ENCODE data around the gene CARNS1. TPM values are rescaled to one million over a fixed set of nuclear protein-coding genes. Genes with fewer than 3 reads are reported as not detected.
A peak's percentile ranks its signal among the peaks of the same experiment; 100 is the strongest.

Gene CARNS1
- total and polyA plus RNA-seq, 9 of the 15 experiments (the other 6 are each of a cell fraction or from before 2014, with no cell fraction given), result 0.01 to 0.18 (median 0.06) TPM; not detected in 3

DNA sequence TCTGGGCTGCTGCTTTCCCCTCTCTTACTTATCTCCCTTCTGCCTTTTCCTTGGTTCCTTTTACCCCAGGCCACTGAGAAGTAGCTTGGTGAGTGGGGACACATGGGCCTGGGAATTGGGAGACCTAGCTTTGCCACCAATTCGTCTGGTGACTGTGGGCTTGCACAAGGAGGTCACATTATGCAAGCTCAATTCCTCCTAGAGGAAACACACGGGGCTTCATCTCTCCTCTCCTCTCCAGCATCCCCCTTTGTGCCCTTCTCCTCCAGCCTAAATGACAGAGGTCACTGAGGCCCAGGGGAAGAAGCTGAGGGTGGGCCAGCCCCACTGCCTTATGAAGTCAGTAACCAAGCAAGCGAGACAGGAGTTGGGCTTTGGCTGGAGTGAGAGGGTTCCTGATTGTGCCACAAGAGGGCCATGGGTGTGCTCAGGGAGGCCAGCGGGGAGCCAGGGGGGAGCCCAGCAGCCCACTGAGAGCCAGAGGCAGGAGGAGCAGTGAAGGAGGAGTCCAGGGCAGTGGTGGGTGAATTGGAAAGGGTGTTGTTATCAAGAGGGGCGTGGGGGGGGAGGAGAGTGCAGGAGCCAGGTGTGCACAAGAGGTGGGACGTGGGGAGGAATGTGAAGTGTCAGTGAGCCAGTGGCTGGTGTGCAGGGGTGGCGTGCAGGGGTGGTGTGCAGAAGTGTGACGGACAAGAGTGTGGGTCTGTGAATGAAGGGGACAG, 44.1 kb upstream of the CARNS1 start (continued):
- TF ChIP-seq, protein P1, sequence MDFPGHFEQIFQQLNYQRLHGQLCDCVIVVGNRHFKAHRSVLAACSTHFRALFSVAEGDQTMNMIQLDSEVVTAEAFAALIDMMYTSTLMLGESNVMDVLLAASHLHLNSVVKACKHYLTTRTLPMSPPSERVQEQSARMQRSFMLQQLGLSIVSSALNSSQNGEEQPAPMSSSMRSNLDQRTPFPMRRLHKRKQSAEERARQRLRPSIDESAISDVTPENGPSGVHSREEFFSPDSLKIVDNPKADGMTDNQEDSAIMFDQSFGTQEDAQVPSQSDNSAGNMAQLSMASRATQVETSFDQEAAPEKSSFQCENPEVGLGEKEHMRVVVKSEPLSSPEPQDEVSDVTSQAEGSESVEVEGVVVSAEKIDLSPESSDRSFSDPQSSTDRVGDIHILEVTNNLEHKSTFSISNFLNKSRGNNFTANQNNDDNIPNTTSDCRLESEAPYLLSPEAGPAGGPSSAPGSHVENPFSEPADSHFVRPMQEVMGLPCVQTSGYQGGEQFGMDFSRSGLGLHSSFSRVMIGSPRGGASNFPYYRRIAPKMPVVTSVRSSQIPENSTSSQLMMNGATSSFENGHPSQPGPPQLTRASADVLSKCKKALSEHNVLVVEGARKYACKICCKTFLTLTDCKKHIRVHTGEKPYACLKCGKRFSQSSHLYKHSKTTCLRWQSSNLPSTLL (IDR thresholded peaks at IDR 0.05), result peak; percentile 51; the same call in 1 of the 2 replicates
- TF ChIP-seq DMBX1 (CRISPR knock-in tag; IDR thresholded peaks at IDR 0.05; ENCODE audit: borderline replicate concordance) (no peak), HMG20A (CRISPR knock-in tag; conservative IDR thresholded peaks at IDR 0.05) (no peak), NFRKB (IDR thresholded peaks at IDR 0.05; ENCODE audit: low read depth) (no peak), STAT5B (CRISPR knock-in tag; IDR thresholded peaks at IDR 0.05) (no peak), ZNF253 (CRISPR knock-in tag; conservative IDR thresholded peaks at IDR 0.05) (no peak), ZNF668 (CRISPR knock-in tag; IDR thresholded peaks at IDR 0.05) (no peak), SOX6 (IDR thresholded peaks at IDR 0.05) (no peak), ZNF707 (CRISPR knock-in tag; conservative IDR thresholded peaks at IDR 0.05) (no peak), RFX1 (IDR thresholded peaks at IDR 0.05) (no peak), MTA1 (IDR thresholded peaks at IDR 0.05; ENCODE audit: borderline replicate concordance) (0 out of 2 replicates have a peak, but pooled peaks have one; percentile 17), ZNF589 (CRISPR knock-in tag; IDR thresholded peaks at IDR 0.05; ENCODE audit: low read depth) (no peak), KDM5B (IDR thresholded peaks at IDR 0.05; ENCODE audit: insufficient replicate concordance, low read depth, low read length) (no peak), CCNT2 (IDR thresholded peaks at IDR 0.05; ENCODE audit: borderline replicate concordance, extremely low read depth, insufficient read length, low read depth, low read length) (no peak), ZNF274 (IDR thresholded peaks at IDR 0.05; ENCODE audit: borderline replicate concordance, low read depth, low read length) (no peak), TBL1XR1 (IDR thresholded peaks at IDR 0.05; ENCODE audit: low read length in 2 of 2) (no peak), ZNF133 (CRISPR knock-in tag; IDR thresholded peaks at IDR 0.05) (no peak), ZNF780A (CRISPR knock-in tag; IDR thresholded peaks at IDR 0.05) (no peak), THRAP3 (IDR thresholded peaks at IDR 0.05; ENCODE audit: borderline replicate concordance) (no peak)
- TF ChIP-seq, protein P2, sequence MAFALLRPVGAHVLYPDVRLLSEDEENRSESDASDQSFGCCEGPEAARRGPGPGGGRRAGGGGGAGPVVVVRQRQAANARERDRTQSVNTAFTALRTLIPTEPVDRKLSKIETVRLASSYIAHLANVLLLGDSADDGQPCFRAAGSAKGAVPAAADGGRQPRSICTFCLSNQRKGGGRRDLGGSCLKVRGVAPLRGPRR (CRISPR knock-in tag; IDR thresholded peaks at IDR 0.05), result no peak
- TF ChIP-seq, protein P3, sequence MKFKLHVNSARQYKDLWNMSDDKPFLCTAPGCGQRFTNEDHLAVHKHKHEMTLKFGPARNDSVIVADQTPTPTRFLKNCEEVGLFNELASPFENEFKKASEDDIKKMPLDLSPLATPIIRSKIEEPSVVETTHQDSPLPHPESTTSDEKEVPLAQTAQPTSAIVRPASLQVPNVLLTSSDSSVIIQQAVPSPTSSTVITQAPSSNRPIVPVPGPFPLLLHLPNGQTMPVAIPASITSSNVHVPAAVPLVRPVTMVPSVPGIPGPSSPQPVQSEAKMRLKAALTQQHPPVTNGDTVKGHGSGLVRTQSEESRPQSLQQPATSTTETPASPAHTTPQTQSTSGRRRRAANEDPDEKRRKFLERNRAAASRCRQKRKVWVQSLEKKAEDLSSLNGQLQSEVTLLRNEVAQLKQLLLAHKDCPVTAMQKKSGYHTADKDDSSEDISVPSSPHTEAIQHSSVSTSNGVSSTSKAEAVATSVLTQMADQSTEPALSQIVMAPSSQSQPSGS (CRISPR knock-in tag; IDR thresholded peaks at IDR 0.05), result no peak
- TF ChIP-seq, protein P4, sequence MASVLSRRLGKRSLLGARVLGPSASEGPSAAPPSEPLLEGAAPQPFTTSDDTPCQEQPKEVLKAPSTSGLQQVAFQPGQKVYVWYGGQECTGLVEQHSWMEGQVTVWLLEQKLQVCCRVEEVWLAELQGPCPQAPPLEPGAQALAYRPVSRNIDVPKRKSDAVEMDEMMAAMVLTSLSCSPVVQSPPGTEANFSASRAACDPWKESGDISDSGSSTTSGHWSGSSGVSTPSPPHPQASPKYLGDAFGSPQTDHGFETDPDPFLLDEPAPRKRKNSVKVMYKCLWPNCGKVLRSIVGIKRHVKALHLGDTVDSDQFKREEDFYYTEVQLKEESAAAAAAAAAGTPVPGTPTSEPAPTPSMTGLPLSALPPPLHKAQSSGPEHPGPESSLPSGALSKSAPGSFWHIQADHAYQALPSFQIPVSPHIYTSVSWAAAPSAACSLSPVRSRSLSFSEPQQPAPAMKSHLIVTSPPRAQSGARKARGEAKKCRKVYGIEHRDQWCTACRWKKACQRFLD (CRISPR knock-in tag; IDR thresholded peaks at IDR 0.05), result no peak

Data from K562 (cell line).